Activated T-helper 17 cell treated with anti-CD3 and anti-CD28 coated beads, Interleukin-2, amount 50 U/mL, for 72 hours (primary cell): ENCODE data around the gene ARCN1. TPM values are rescaled to one million over a fixed set of nuclear protein-coding genes. Genes with fewer than 3 reads are reported as not detected.

ENCODE experiments used
- ATAC-seq: fragments of 150-1000 bp; cut with Tn5 transposase; replicated peaks from 2 replicates; pipeline ENCODE4 v1.10.0; 2021; ENCODE audit warnings: mild to moderate bottlenecking, moderate library complexity
- H3K27ac Mint-ChIP-seq: one replicate; pipeline ENCODE4 v1.8.0; 2022; ENCODE audit warnings: mixed read lengths
- H3K27me3 Mint-ChIP-seq: one replicate; pipeline ENCODE4 v1.8.0; 2022; ENCODE audit warnings: mixed read lengths
- H3K36me3 Mint-ChIP-seq: one replicate; pipeline ENCODE4 v1.8.0; 2022; ENCODE audit warnings: low read depth, mild to moderate bottlenecking, mixed read lengths
- H3K4me1 Mint-ChIP-seq: one replicate; pipeline ENCODE4 v1.8.0; 2022; ENCODE audit warnings: mixed read lengths
- H3K4me3 Mint-ChIP-seq: one replicate; pipeline ENCODE4 v1.8.0; 2022; ENCODE audit warnings: mild to moderate bottlenecking, mixed read lengths
- H3K9me3 Mint-ChIP-seq: one replicate; pipeline ENCODE4 v1.8.0; 2022; ENCODE audit warnings: mixed read lengths
- total RNA-seq, 2 donors: library from RNA; stranded (reverse); gene quantifications; one replicate each; pipeline ENCODE4 v1.2.3, GENCODE V29; 2022

Gene ARCN1
- total RNA-seq, 2 donors from 2014 or later, result 143 to 155 TPM

DNA sequence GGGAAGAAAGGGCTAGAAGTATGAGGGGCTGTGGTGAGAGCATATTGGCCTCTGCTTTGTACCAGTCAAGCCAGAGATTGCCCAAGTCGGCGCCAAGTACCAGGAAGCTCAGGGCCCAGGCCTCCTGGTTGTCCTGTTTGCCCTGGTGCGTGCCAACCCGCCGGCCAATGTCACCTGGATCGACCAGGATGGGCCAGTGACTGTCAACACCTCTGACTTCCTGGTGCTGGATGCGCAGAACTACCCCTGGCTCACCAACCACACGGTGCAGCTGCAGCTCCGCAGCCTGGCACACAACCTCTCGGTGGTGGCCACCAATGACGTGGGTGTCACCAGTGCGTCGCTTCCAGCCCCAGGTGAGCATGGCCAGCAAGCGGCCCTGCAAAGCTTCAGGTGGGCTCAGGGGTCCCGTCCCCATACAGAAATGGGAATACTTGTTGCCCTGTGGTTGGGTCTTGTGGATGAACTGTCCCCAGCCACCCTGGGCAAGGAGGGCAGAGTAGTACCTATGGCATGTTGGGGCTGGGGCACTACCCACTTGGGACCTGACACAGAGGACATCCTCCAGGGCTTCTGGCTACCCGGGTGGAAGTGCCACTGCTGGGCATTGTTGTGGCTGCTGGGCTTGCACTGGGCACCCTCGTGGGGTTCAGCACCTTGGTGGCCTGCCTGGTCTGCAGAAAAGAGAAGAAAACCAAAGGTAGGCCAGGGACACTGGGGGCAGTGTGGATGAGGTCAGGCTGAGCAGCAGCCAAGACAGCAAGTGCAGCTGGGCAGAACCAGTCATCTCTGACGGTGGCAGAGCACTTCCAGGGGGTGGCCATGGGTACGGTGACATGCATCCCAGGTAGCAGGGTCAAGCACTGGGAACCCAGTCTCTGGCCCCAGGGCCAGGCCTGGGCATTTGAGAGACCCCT lies 39.1 kb upstream of the ARCN1 start:
- no peaks in the 10 kb centered on the region for H3K36me3 Mint-ChIP-seq
- H3K9me3 Mint-ChIP-seq, result no peaks in the 10 kb centered on the region
- H3K27ac Mint-ChIP-seq, result no peak overlapping the region
- peaks cover 18% of the 10 kb centered on the region for H3K4me1 Mint-ChIP-seq
- no peak overlapping the region for H3K4me3 Mint-ChIP-seq
- H3K27me3 Mint-ChIP-seq, result no peaks in the 10 kb centered on the region
- no peak for ATAC-seq

DNA sequence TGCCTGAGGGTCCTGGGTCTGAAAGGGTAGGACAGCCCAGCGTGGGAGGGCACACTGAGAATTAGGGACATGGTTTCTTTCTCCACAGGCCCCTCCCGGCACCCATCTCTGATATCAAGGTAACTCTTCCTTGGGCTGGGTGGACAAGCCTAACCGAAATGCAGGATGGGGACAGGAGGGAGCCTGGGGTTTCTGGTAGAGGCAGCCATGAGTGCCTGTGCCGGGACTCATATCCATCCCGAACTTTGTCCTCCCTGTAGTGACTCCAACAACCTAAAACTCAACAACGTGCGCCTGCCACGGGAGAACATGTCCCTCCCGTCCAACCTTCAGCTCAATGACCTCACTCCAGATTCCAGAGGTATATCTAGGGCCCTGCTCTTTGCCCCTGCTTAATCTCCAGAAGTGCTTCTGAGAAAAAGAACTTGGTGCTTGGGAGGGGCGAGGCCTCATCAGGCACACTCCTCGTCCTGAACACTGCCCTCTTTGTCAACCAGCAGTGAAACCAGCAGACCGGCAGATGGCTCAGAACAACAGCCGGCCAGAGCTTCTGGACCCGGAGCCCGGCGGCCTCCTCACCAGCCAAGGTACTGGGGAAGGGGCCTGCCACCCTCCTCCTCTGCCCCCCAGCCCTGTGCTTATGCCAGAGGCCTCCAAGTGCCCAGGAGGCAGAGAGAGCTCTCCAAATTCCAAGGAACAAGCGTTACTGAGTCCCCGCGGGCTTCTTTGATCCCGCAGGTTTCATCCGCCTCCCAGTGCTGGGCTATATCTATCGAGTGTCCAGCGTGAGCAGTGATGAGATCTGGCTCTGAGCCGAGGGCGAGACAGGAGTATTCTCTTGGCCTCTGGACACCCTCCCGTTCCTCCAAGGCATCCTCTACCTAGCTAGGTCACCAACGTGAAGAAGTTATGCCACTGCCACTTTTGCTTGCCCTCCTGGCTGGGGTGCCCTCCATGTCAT lies 38.2 kb upstream of the ARCN1 start:
- peaks cover 14% of the 10 kb centered on the region for H3K4me1 Mint-ChIP-seq
- no peaks in the 10 kb centered on the region for H3K27me3 Mint-ChIP-seq
- ATAC-seq, result no peak
- H3K4me3 Mint-ChIP-seq, result no peak overlapping the region
- H3K9me3 Mint-ChIP-seq, result no peaks in the 10 kb centered on the region
- H3K36me3 Mint-ChIP-seq, result no peaks in the 10 kb centered on the region
- no peak overlapping the region for H3K27ac Mint-ChIP-seq

DNA sequence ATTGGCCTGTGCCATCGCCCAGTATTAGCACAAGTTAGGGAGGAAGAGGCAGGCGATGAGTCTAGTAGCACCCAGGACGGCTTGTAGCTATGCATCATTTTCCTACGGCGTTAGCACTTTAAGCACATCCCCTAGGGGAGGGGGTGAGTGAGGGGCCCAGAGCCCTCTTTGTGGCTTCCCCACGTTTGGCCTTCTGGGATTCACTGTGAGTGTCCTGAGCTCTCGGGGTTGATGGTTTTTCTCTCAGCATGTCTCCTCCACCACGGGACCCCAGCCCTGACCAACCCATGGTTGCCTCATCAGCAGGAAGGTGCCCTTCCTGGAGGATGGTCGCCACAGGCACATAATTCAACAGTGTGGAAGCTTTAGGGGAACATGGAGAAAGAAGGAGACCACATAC lies 36.9 kb upstream of the ARCN1 start:
- no peak overlapping the region for H3K27ac Mint-ChIP-seq
- H3K36me3 Mint-ChIP-seq, result no peaks in the 10 kb centered on the region
- no peak overlapping the region for H3K4me3 Mint-ChIP-seq
- H3K9me3 Mint-ChIP-seq, result no peaks in the 10 kb centered on the region
- H3K27me3 Mint-ChIP-seq, result no peaks in the 10 kb centered on the region
- H3K4me1 Mint-ChIP-seq, result peaks cover 4% of the 10 kb centered on the region
- ATAC-seq, result no peak

GRCh38 chr11:118536726-118537125 lies 35.5 kb upstream of the ARCN1 start:
- no peak overlapping the region for H3K4me3 Mint-ChIP-seq
- no peaks in the 10 kb centered on the region for H3K9me3 Mint-ChIP-seq
- no peak for ATAC-seq
- H3K4me1 Mint-ChIP-seq, result peaks cover 4% of the 10 kb centered on the region
- H3K27me3 Mint-ChIP-seq, result no peaks in the 10 kb centered on the region
- H3K36me3 Mint-ChIP-seq, result no peaks in the 10 kb centered on the region
- no peak overlapping the region for H3K27ac Mint-ChIP-seq

- Mint-ChIP-seq H3K4me1 (peaks cover 4% of the 10 kb centered on the region), H3K27ac (peak overlapping the region; percentile 1)
Observed at GRCh38 chr11:118537409-118537980, 34.7 kb upstream of the ARCN1 start.

DNA sequence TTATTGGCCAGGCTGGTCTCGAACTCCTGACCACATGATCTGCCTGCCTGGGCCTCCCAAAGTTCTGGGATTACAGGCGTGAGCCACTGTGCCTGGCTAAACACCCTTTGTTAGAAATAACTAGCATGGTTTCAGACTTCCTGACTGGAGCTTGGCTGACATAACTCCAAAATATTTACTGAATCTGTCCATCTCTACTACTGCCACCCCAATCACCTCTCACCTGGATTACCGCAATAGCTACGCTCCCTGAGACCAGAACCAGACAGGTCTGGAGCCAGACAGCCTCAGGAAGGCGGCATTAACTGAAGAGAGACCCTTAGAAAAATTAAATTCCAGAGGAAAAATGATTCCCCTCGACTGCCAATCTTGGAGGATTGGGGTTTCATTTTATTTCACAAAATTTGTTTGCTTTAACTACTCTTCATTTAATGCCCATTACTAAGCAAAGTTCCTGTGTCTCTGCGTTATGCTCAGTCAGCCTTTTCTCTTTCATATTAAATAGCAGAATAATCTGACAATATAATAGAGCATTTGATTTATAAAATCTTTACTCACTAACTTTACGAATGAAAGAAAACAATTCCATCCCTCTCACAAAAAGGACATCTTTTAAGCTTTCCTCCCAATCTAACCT lies 28.1 kb upstream of the ARCN1 start:
- Mint-ChIP-seq H3K9me3 (no peaks in the 10 kb centered on the region), H3K36me3 (no peaks in the 10 kb centered on the region), H3K27me3 (no peaks in the 10 kb centered on the region), H3K27ac (no peak overlapping the region), H3K4me3 (no peak overlapping the region), H3K4me1 (no peaks in the 10 kb centered on the region)
- ATAC-seq, result no peak

More at GRCh38 chr11:118537409-118537980, 34.7 kb upstream of the ARCN1 start:
- Mint-ChIP-seq H3K4me3 (no peak overlapping the region), H3K36me3 (no peaks in the 10 kb centered on the region), H3K9me3 (no peaks in the 10 kb centered on the region), H3K27me3 (no peaks in the 10 kb centered on the region)
- ATAC-seq, result no peak

- H3K4me3 Mint-ChIP-seq, result no peak overlapping the region
- H3K4me1 Mint-ChIP-seq, result no peaks in the 10 kb centered on the region
- no peak for ATAC-seq
- H3K9me3 Mint-ChIP-seq, result no peaks in the 10 kb centered on the region
- no peaks in the 10 kb centered on the region for H3K27me3 Mint-ChIP-seq
- H3K27ac Mint-ChIP-seq, result peak overlapping the region; percentile 61
- H3K36me3 Mint-ChIP-seq, result no peaks in the 10 kb centered on the region
Observed at GRCh38 chr11:118544647-118545010, 27.6 kb upstream of the ARCN1 start.

DNA sequence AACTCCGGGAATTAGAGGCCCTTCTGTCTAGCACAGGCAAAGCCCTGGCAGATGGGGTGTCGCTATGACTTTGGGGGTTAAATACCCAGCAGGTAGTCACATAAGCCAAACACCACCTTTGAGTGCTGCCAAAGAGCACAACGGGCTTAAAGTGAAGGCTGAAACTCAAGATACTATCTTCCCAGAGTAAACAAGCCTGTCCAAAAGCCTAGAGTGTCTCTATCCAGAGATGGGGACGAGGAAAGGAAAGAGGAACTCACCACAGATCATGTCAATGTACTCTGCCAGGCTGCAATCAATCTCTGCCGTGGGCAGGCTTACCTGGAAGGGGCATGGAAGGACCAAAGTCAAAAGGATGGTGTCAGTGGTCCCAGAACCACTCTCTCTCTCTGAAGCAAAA lies 26.7 kb upstream of the ARCN1 start:
- ATAC-seq, result no peak
- Mint-ChIP-seq H3K27me3 (no peaks in the 10 kb centered on the region), H3K36me3 (peaks cover 4% of the 10 kb centered on the region), H3K27ac (peak overlapping the region; percentile 61), H3K9me3 (no peaks in the 10 kb centered on the region), H3K4me3 (no peak overlapping the region), H3K4me1 (no peaks in the 10 kb centered on the region)

DNA sequence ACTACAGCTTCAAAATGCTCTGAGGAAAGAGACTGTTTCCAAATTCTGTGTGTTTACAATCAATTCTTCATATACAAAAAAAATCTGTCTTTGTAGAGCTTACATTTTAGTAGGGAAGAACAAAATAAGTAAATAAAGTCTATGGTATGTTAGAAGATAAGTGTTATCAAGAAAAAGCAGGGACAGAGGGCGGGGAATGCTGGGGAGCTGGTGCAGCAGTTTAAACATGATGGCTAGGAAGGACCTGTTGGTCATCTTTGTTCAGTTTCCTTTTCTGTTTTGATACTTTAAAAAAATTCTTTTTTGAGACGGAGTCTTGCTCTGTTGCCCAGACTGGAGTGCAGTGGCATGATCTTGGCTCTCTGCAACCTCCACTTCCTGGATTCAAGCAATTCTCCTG lies 25.1 kb upstream of the ARCN1 start:
- Mint-ChIP-seq H3K4me1 (no peaks in the 10 kb centered on the region), H3K27ac (no peak overlapping the region), H3K9me3 (no peaks in the 10 kb centered on the region), H3K36me3 (peaks cover 20% of the 10 kb centered on the region), H3K4me3 (no peak overlapping the region), H3K27me3 (no peaks in the 10 kb centered on the region)
- ATAC-seq, result no peak

DNA sequence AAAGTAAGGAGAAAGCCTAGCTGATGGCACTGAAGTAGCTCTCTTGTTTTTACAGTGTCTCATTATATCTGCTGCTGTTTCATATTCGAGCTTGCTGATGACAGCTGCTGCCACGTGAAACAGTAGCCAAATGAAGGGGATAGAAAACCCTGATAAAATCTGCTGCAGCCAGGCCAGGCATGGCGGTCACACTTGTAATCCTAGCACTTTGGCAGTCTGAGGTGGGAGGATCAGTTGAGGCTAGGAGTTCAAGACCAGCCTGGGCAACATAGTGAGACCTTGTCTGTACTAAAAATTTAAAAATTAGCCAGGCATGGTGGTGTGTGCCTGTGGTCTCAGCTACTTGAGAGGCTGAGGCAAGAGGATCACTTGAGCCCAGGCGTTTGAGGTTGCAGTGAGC lies 19.9 kb upstream of the ARCN1 start:
- peaks cover 50% of the 10 kb centered on the region for H3K36me3 Mint-ChIP-seq
- no peak for ATAC-seq
- H3K4me1 Mint-ChIP-seq, result no peaks in the 10 kb centered on the region
- H3K27me3 Mint-ChIP-seq, result no peaks in the 10 kb centered on the region
- no peaks in the 10 kb centered on the region for H3K9me3 Mint-ChIP-seq
- H3K27ac Mint-ChIP-seq, result no peak overlapping the region
- H3K4me3 Mint-ChIP-seq, result no peak overlapping the region

- H3K27me3 Mint-ChIP-seq, result no peaks in the 10 kb centered on the region
- peaks cover 11% of the 10 kb centered on the region for H3K36me3 Mint-ChIP-seq
- no peak overlapping the region for H3K27ac Mint-ChIP-seq
- no peak for ATAC-seq
- no peak overlapping the region for H3K4me3 Mint-ChIP-seq
- H3K9me3 Mint-ChIP-seq, result no peaks in the 10 kb centered on the region
- H3K4me1 Mint-ChIP-seq, result peaks cover 3% of the 10 kb centered on the region
Observed at GRCh38 chr11:118560806-118561205, 11.4 kb upstream of the ARCN1 start.

DNA sequence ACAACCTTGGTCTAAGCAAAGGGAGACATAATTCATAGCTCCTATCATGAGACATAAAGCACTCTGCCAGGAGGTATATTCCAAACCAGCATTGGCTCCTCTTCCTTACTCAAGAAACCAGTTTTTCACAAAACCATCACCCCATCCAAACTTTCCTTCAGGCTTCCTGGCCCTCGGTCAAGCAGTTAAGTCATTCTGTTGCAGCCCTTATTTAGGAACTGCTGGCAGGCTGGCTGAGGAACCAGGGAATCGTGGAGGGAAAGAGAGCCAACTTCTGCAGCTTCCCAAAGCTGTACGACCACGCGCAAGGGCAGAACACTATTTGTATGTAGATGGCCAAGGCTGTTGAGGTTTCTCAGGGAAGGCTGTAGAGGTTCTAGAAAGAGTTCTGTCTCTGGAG lies 7.2 kb upstream of the ARCN1 start:
- Mint-ChIP-seq H3K4me1 (peaks cover 4% of the 10 kb centered on the region), H3K9me3 (no peaks in the 10 kb centered on the region), H3K27ac (peak overlapping the region; percentile 98), H3K36me3 (no peaks in the 10 kb centered on the region), H3K27me3 (no peaks in the 10 kb centered on the region), H3K4me3 (peak overlapping the region; percentile 92)
- ATAC-seq, result no peak

- Mint-ChIP-seq H3K36me3 (peaks cover 17% of the 10 kb centered on the region), H3K9me3 (no peaks in the 10 kb centered on the region), H3K27ac (no peak overlapping the region), H3K27me3 (no peaks in the 10 kb centered on the region), H3K4me3 (no peak overlapping the region), H3K4me1 (peaks cover 17% of the 10 kb centered on the region)
- no peak for ATAC-seq
Observed at GRCh38 chr11:118569670-118570069, 2.5 kb upstream of the ARCN1 start.

GRCh38 chr11:118570787-118571186 lies 1.4 kb upstream of the ARCN1 start:
- H3K4me3 Mint-ChIP-seq, result peak overlapping the region; percentile 99
- peaks cover 23% of the 10 kb centered on the region for H3K4me1 Mint-ChIP-seq
- no peak overlapping the region for H3K27ac Mint-ChIP-seq
- H3K27me3 Mint-ChIP-seq, result no peaks in the 10 kb centered on the region
- no peak for ATAC-seq
- peaks cover 28% of the 10 kb centered on the region for H3K36me3 Mint-ChIP-seq
- no peaks in the 10 kb centered on the region for H3K9me3 Mint-ChIP-seq
